GM13977 (cell line): ENCODE data around the gene SLC23A2.

Source experiments
- DNase-seq: peaks from one replicate; pipeline ENCODE4 v3.0.0; 2012; ENCODE audit warnings: low spot score
- CTCF ChIP-seq: IDR thresholded peaks from 2 replicates; pipeline ENCODE4 v1.5.1; 2012; ENCODE audit warnings: mild to moderate bottlenecking, control low read depth; ENCODE audit not compliant: insufficient read depth; ENCODE audit errors: extremely low read depth, missing control alignments
- in situ Hi-C: fragments of 300-500 bp; cut with MboI; formaldehyde crosslinking; loops from one replicate; pipeline ENCODE4 v1.12.0; 2022; ENCODE audit warnings: low sequenced_read_pairs, low pct_unique_long_range_greater_than_20kb, mixed read lengths, inconsistent platforms; ENCODE audit not compliant: unreplicated experiment

SLC23A2 gene

DNA sequence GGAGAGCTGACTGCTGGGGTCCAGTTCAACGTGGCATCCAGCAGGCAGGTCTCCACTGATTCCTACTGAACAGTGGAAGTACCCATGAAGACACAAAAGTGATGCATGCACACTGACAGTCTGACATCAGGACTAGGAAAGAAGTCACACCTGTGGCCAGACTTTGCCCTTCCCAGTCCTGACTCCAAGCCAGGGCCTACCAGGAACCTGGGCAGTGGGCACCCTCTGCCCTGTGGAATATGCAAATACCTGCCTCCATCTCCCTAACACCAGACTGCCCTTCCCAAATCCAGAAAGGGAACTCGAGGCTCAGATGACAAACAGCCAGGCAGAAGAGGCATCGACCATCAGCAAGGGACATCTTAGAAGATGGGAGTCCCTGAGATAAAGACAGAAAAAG, 50.9 kb downstream of the SLC23A2 start:
- in situ Hi-C loops: loop anchor here (25.0 kb wide), 1 partner anchor 338 kb away; no protein-coding TSS in a partner anchor
- no peak for TF ChIP-seq CTCF
- no peak for DNase-seq

DNA sequence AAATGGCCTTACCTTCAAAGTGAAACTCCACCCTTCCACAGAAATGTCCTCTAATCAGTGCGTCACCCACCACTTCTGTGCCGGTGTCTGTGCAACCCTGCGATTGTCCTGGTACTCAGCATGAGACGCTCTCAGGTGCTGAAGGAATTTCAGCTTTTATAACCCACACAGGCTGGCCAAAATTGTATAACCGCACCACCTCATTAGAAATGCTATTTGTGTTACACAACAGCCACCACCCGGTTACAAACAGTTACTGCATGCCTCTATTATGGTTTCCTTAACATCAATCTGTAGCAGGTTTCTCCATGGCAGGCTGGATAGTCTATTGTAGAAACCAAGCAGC, 51.5 kb downstream of the SLC23A2 start:
- in situ Hi-C loops: loop anchor here (25.0 kb wide), 1 partner anchor 338 kb away; no protein-coding TSS in a partner anchor
- TF ChIP-seq CTCF: peak; percentile 62
- peak; percentile 48 for DNase-seq

- no peak for TF ChIP-seq CTCF
- in situ Hi-C loops: no loop called here
- no peak for DNase-seq
Observed at GRCh38 chr20:4947817-4948559, 53.3 kb downstream of the SLC23A2 start.

DNA sequence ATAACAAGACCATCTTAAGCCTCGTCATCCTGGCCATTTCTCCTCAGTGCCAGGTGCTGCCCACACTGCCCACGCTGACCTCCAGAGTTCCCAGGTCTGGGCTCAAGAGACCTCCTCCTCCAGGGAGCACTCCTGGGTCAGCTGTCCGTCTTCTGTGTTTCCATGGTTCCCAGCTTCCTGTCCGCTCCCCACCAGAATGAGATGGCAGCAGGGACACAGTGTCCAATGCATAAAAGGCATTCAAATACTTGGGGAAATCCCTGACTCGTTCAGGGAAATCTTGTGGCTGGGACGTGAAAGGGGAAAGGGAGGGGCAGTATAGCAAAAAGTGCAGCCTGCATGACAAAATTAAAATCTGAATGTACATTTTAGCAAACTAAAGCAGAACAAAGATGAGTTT, 54.3 kb downstream of the SLC23A2 start:
- DNase-seq: peak; percentile 36
- in situ Hi-C loops: no loop called here

DNA sequence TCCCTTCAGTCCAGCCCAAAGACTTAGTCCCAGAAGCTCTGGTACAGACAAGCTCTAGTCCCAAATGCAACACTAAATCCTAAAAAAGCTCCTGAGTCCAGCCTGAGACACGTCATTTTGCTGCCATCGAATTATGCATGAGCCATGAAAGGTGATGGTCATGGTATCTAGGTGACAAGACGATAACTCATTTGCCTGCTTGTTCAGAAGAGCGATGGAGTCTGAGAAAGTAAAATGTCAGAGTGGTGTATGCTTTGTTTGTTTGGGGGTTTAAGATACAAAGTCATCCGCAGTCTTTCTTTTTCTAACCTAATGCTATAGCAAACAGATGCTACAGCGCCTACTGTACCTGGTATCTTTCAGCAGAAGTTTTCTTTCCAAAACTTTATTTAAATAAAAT, 54.7 kb downstream of the SLC23A2 start:
- in situ Hi-C loops: no loop called here

More for the DNA sequence above, 54.3 kb downstream of the SLC23A2 start:
- TF ChIP-seq CTCF: no peak

GRCh38 chr20:4944518-4945313, 56.6 kb downstream of the SLC23A2 start:
- DNase-seq: no peak
- in situ Hi-C loops: no loop called here
- TF ChIP-seq CTCF: no peak

More for the DNA sequence above, 54.7 kb downstream of the SLC23A2 start:
- TF ChIP-seq CTCF: no peak
- DNase-seq: no peak
